Upper lobe of left lung (tissue), 6 donors: ENCODE measurements around the gene CXCL6. TPM values are rescaled to one million over a fixed set of nuclear protein-coding genes. Genes with fewer than 3 reads are reported as not detected.

Source experiments
- ATAC-seq, 2 donors: fragments of 200-7000 bp; cut with Tn5 transposase; one replicate each; pipeline ENCODE4 v1.9.1; 2022; ENCODE audit warnings: mild to moderate bottlenecking in 2 of 2, moderate library complexity in 2 of 2; ENCODE audit not compliant: low FRiP score in 2 of 2
- DNase-seq, 2 donors: peaks; one replicate each; pipeline ENCODE4 v3.0.0-alpha.2; 2019 to 2020
- H3K27ac ChIP-seq, 4 donors: fragments of 200-600 bp; sonication (generic); one replicate each; pipeline ENCODE4 v1.5.1; 2016 to 2019
- H3K27me3 ChIP-seq, 4 donors: fragments of 200-600 bp; sonication (generic); one replicate each; pipeline ENCODE4 v1.5.1; 2017 to 2019
- H3K36me3 ChIP-seq, 4 donors: fragments of 200-600 bp; sonication (generic); one replicate each; pipeline ENCODE4 v1.5.1; 2016 to 2019
- H3K4me1 ChIP-seq, 4 donors: fragments of 200-600 bp; sonication (generic); one replicate each; pipeline ENCODE4 v1.5.1; 2018 to 2019
- H3K4me3 ChIP-seq, 4 donors: fragments of 200-600 bp; sonication (generic); one replicate each; pipeline ENCODE4 v1.5.1; 2017 to 2019; ENCODE audit warnings: mild to moderate bottlenecking in 2 of 4, moderate library complexity in 1 of 4
- H3K9me3 ChIP-seq, 4 donors: fragments of 200-600 bp; sonication (generic); one replicate each; pipeline ENCODE4 v1.5.1; 2018 to 2019
- EP300 ChIP-seq, 4 donors: sonication (generic); formaldehyde crosslinking; IDR thresholded peaks; one replicate each; pipeline ENCODE4 v1.5.1; 2017; ENCODE audit warnings: antibody characterized with exemption in 4 of 4, control low read depth in 2 of 4
- POLR2A ChIP-seq, 4 donors: fragments of 450-650 bp; IDR thresholded peaks; one replicate each; pipeline ENCODE4 v1.5.1; 2016 to 2017; ENCODE audit warnings: antibody characterized with exemption in 4 of 4, mild to moderate bottlenecking in 2 of 4
- POLR2AphosphoS5 ChIP-seq, 2 donors: sonication (generic); formaldehyde crosslinking; IDR thresholded peaks; one replicate each; pipeline ENCODE4 v1.5.1; 2017; ENCODE audit warnings: antibody characterized with exemption in 2 of 2
- WGBS, 2 donors: methylation state at CpG; one replicate each; pipeline ENCODE4 v1.1.5; 2017 to 2018; 5-methylcytosine and 5-hydroxymethylcytosine counted together
- total RNA-seq, 6 donors: library from RNA; depleted of rRNA in 4 of 6; stranded (reverse); fragments of >200 nt in 4 of 6; gene quantifications; one replicate each; pipeline versions ENCODE4 v1.1.0 to v1.2.1, GENCODE V29; 2016 to 2021
- TF ChIP-seq, protein P1 (sequence below), 6 experiments: fragments of 450-650 bp in 4 of 6; fragments of 200-600 bp in 2 of 6; sonication (generic) in 2 of 6; IDR thresholded peaks; one replicate each; pipeline ENCODE4 v1.5.1; 2016 to 2019; ENCODE audit warnings: antibody characterized with exemption in 6 of 6
- donor health status: DM: no; HTN: no; CAD: no; lungs with moderate emphysema.
- donor health status: DM: no; HTN: yes; CAD: no; lungs with severe emphysema.

Gene CXCL6
- total RNA-seq, 6 donors from 2014 or later = 0.29 to 19.7 (median 0.71) TPM; not detected in 1

DNA sequence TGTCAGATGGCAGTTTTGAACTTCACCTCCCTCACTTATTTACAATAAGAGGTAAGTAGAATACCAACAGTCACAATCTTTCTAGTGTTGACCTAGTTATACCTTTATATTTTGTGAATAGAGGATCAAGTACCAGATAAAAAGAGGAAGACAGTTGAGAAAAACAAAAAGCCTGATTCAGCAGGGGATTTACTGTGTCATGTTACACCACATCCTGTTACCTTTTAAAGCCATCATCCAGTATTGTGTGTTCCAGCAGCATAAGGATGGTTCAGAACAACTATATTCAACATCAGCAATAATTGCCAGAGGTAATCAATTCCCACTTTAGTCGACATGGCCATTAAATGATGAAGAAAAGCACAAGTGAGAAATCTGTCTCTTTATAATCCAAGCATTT is 21.3 kb upstream of the CXCL6 start:
- WGBS, 2 donors = 73 to 78% methylated on average over 1 of the region's 1 CpG
- no peak for ATAC-seq

DNA sequence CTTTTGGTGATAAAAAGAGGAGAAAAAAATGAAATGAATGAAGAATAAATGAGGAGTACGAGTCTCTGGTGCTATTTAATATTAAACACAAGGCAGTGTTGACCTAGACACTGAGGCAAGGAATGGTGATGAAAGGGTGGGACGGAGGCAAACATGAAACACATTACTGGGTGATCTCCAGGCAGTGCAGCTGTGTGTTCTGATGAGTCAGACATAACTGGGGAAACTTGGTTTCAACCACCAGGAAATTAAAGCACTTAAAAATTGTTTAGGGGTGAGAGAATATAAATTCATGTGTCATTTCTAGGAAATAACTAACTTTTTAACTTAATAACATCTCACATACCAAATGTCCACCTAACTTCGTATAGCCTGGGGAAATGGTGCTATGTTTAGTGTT is 19.7 kb upstream of the CXCL6 start:
- no peak for DNase-seq
- Histone ChIP-seq H3K27ac (no peak overlapping the region), H3K4me1 (no peaks in the 10 kb centered on the region), H3K4me3 (no peak overlapping the region), H3K9me3 (no peaks in the 10 kb centered on the region), H3K36me3 (no peaks in the 10 kb centered on the region), H3K27me3 (no peaks in the 10 kb centered on the region)
- TF ChIP-seq EP300 (IDR thresholded peaks at IDR 0.05) (no peak), POLR2AphosphoS5 (IDR thresholded peaks at IDR 0.05) (no peak), POLR2A (IDR thresholded peaks at IDR 0.05) (no peak)
- TF ChIP-seq, protein P1, sequence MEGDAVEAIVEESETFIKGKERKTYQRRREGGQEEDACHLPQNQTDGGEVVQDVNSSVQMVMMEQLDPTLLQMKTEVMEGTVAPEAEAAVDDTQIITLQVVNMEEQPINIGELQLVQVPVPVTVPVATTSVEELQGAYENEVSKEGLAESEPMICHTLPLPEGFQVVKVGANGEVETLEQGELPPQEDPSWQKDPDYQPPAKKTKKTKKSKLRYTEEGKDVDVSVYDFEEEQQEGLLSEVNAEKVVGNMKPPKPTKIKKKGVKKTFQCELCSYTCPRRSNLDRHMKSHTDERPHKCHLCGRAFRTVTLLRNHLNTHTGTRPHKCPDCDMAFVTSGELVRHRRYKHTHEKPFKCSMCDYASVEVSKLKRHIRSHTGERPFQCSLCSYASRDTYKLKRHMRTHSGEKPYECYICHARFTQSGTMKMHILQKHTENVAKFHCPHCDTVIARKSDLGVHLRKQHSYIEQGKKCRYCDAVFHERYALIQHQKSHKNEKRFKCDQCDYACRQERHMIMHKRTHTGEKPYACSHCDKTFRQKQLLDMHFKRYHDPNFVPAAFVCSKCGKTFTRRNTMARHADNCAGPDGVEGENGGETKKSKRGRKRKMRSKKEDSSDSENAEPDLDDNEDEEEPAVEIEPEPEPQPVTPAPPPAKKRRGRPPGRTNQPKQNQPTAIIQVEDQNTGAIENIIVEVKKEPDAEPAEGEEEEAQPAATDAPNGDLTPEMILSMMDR (IDR thresholded peaks at IDR 0.05) = no peak
- 50 to 63% methylated on average over 3 of the region's 3 CpGs for WGBS, 2 donors
- ATAC-seq = peak in 1 of 2 donors; percentile 95

More for the DNA sequence above, 21.3 kb upstream of the CXCL6 start:
- DNase-seq = no peak
- H3K4me3 ChIP-seq = no peak overlapping the region
- H3K4me1 ChIP-seq = no peaks in the 10 kb centered on the region
- no peak for TF ChIP-seq EP300 (IDR thresholded peaks at IDR 0.05)
- no peak for TF ChIP-seq POLR2AphosphoS5 (IDR thresholded peaks at IDR 0.05)
- no peak for TF ChIP-seq POLR2A (IDR thresholded peaks at IDR 0.05)
- TF ChIP-seq, protein P1 (IDR thresholded peaks at IDR 0.05) = no peak
- no peaks in the 10 kb centered on the region for H3K27me3 ChIP-seq
- H3K9me3 ChIP-seq = no peaks in the 10 kb centered on the region
- no peak overlapping the region for H3K27ac ChIP-seq
- no peaks in the 10 kb centered on the region for H3K36me3 ChIP-seq

DNA sequence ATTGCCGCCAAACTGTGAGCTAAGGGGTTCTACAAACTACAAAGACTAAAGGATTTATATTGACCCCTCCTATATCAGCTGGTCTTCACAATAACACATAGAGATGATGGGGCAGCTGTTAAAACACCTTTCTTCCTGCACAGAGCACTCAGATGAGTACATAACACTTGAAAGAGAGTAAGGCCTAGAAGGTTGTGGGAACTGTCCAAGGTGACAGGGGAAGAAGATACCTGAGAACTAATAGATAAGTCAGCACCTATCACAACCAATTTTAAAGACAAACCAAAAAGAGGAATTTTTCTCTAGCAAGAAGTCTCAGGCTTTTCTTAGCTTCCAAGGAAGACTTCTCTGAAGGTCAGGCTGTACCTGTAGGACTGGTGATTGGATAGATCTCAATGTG is 19.1 kb upstream of the CXCL6 start:
- ATAC-seq = no peak

DNA sequence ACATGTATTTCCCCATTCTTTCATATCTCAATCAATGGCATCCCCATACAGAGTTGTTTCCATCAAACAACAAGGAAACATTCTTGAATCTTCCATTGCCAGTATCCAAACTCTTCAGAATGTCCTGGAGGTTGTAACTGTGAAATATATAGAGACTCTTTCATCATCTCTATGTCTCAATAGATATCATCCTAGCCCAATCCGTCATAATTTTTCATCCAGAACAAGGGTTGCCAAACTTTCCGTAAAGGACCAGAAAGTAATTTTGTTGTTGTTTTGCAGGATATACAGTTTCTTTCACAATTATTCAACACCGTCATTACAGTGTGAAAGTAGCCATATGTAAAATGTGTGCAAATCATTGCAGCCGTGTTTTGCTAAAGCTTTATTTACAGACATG is 15.2 kb upstream of the CXCL6 start:
- no peaks in the 10 kb centered on the region for H3K36me3 ChIP-seq
- H3K9me3 ChIP-seq = no peaks in the 10 kb centered on the region
- H3K27ac ChIP-seq = no peak overlapping the region
- WGBS, 2 donors = 75 to 80% methylated on average over 4 of the region's 4 CpGs
- H3K4me1 ChIP-seq = no peaks in the 10 kb centered on the region
- no peak for ATAC-seq
- TF ChIP-seq, protein P1 (IDR thresholded peaks at IDR 0.05) = no peak
- TF ChIP-seq EP300 (IDR thresholded peaks at IDR 0.05) (no peak), POLR2AphosphoS5 (IDR thresholded peaks at IDR 0.05) (no peak), POLR2A (IDR thresholded peaks at IDR 0.05) (no peak)
- DNase-seq = no peak
- H3K4me3 ChIP-seq = no peak overlapping the region
- no peaks in the 10 kb centered on the region for H3K27me3 ChIP-seq

More for the DNA sequence above, 19.1 kb upstream of the CXCL6 start:
- H3K27me3 ChIP-seq = no peaks in the 10 kb centered on the region
- TF ChIP-seq EP300 (IDR thresholded peaks at IDR 0.05) = no peak
- no peak for TF ChIP-seq POLR2AphosphoS5 (IDR thresholded peaks at IDR 0.05)
- TF ChIP-seq, protein P1 (IDR thresholded peaks at IDR 0.05) = no peak
- no peak for TF ChIP-seq POLR2A (IDR thresholded peaks at IDR 0.05)
- DNase-seq = no peak
- H3K4me1 ChIP-seq = no peaks in the 10 kb centered on the region
- no peak overlapping the region for H3K27ac ChIP-seq
- 94 to 100% methylated on average over 1 of the region's 1 CpG for WGBS, 2 donors
- no peaks in the 10 kb centered on the region for H3K9me3 ChIP-seq
- no peaks in the 10 kb centered on the region for H3K36me3 ChIP-seq
- H3K4me3 ChIP-seq = no peak overlapping the region

DNA sequence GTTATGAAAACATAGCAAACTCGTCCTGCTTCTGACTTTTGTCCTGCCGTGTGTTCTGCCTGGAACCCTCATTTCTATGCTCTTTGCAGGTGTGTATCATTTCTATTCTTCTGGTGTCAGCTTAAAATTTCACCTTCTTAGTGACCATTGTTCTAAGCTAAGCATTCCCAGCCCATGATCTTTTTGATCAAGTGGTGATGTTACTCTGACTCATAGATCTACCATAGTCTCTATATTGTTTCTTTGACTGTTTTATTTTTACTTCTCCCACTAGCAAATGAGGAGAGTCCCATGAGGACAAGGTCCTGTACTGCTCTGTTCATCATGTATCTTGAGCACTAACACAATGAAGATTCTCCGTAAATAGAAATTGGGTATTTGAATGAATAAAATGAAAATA is 14.1 kb upstream of the CXCL6 start:
- Histone ChIP-seq H3K9me3 (peaks cover 0 to 1% (median 0%) of the 10 kb centered on the region in 4 donors), H3K27ac (no peak overlapping the region), H3K27me3 (no peaks in the 10 kb centered on the region), H3K4me1 (no peaks in the 10 kb centered on the region), H3K4me3 (no peak overlapping the region), H3K36me3 (no peaks in the 10 kb centered on the region)
- no peak for TF ChIP-seq POLR2AphosphoS5 (IDR thresholded peaks at IDR 0.05)
- no peak for TF ChIP-seq POLR2A (IDR thresholded peaks at IDR 0.05)
- no peak for TF ChIP-seq EP300 (IDR thresholded peaks at IDR 0.05)
- TF ChIP-seq, protein P1 (IDR thresholded peaks at IDR 0.05) = no peak
- ATAC-seq = no peak
- no peak for DNase-seq
- 86 to 88% methylated on average over 3 of the region's 3 CpGs for WGBS, 2 donors
